DMS53 treated with DMSO at 0.1 percent for 48 hours (cell line): ENCODE results near the gene CFAP61.
A peak's percentile ranks its signal among the peaks of the same experiment; 100 is the strongest.
"Not testable (repeated sequence)": the region's sequence is repeated elsewhere in the genome, so short reads cannot be mapped to it uniquely, and the experiment has no call there.

Experiments
- DNase-seq: peaks from one replicate; lab custom pipeline; 2025; ENCODE audit not compliant: unreplicated experiment; lab: John Stamatoyannopoulos, UW

CFAP61 gene

GRCh38 chr20:20227013-20227571, 174.8 kb downstream of the CFAP61 start:
- no peak for DNase-seq

- no peak for DNase-seq
These were observed 176.0 kb downstream of the CFAP61 start for GRCh38 chr20:20228351-20228750.

GRCh38 chr20:20229595-20229994, 177.3 kb downstream of the CFAP61 start:
- DNase-seq, result no peak

- no peak for DNase-seq
These were observed 178.4 kb downstream of the CFAP61 start for GRCh38 chr20:20230741-20231140.

GRCh38 chr20:20231528-20232298, 179.4 kb downstream of the CFAP61 start:
- DNase-seq, result no peak

- no peak for DNase-seq
These were observed 180.7 kb downstream of the CFAP61 start for GRCh38 chr20:20233041-20233514.

GRCh38 chr20:20235681-20236080, 183.3 kb downstream of the CFAP61 start:
- DNase-seq, result no peak

- DNase-seq, result peak; percentile 27
These were observed 185.0 kb downstream of the CFAP61 start for GRCh38 chr20:20237093-20237959.

- no peak for DNase-seq
These were observed 189.6 kb downstream of the CFAP61 start for GRCh38 chr20:20241976-20242375.

- DNase-seq, result not testable (repeated sequence)
These were observed 192.1 kb downstream of the CFAP61 start for GRCh38 chr20:20244384-20244783.

GRCh38 chr20:20246996-20247633, 194.8 kb downstream of the CFAP61 start:
- DNase-seq, result no peak

- DNase-seq, result no peak
These were observed 196.4 kb downstream of the CFAP61 start for GRCh38 chr20:20248620-20249200.

GRCh38 chr20:20251317-20251716, 199.0 kb downstream of the CFAP61 start:
- DNase-seq, result no peak

- no peak for DNase-seq
These were observed 199.5 kb downstream of the CFAP61 start for GRCh38 chr20:20251836-20252235.

GRCh38 chr20:20253039-20253743, 200.9 kb downstream of the CFAP61 start:
- peak; percentile 49 for DNase-seq

- DNase-seq, result peak; percentile 52
These were observed 201.5 kb downstream of the CFAP61 start for GRCh38 chr20:20253744-20254330.

- DNase-seq, result peak; percentile 22
These were observed 202.8 kb downstream of the CFAP61 start for GRCh38 chr20:20255099-20255498.

- no peak for DNase-seq
These were observed 207.2 kb downstream of the CFAP61 start for GRCh38 chr20:20259533-20259932.

- DNase-seq, result no peak
These were observed 208.8 kb downstream of the CFAP61 start for GRCh38 chr20:20261159-20261558.

- no peak for DNase-seq
These were observed 212.9 kb downstream of the CFAP61 start for GRCh38 chr20:20265210-20265609.
